ENCODE measurements around the gene CNOT6.

DNA sequence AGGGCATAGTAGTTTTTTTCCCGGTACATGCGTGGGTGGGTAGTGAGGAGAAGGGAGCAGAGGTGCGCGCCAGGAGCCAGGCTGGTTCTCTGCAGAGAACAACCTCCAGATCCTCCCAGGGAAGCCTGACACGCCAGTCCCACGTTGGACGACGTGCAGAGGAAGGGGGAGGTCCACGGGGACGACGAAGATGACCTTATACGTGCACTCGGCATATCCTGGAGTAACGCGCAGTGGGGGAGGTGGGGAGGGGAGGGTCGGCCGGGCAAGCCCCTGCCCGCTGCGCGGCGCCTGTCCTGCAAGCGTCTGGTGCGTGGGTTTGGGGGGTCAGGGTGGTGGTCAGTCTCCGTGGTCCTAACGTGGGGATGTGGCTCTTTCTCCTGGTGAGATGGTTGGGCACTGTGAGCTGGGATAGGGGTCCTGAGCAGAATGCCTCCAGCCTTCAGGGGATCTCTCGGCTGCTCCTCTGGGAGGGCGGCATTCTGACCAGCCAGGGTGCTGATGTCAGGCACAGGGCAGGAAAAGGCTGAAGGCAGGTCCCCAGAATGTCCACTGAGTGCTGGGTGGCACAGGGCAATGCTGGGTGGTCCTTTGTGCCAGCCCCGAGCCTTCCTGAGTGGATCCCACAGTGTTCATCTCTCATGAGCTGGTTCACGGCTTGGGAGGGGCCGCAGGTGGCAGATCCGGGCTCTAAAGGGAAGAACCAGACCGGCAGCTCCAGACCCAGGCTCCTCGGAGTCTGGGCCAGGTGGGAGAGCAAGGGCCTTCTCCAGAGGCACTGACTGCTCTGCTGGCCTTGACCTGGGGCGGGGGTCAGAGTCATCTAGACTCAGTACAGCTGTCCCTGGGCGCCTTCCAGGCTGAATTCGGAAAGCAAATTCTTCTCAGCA, 107.7 kb downstream of the CNOT6 start:
- TF ChIP-seq, protein P1, sequence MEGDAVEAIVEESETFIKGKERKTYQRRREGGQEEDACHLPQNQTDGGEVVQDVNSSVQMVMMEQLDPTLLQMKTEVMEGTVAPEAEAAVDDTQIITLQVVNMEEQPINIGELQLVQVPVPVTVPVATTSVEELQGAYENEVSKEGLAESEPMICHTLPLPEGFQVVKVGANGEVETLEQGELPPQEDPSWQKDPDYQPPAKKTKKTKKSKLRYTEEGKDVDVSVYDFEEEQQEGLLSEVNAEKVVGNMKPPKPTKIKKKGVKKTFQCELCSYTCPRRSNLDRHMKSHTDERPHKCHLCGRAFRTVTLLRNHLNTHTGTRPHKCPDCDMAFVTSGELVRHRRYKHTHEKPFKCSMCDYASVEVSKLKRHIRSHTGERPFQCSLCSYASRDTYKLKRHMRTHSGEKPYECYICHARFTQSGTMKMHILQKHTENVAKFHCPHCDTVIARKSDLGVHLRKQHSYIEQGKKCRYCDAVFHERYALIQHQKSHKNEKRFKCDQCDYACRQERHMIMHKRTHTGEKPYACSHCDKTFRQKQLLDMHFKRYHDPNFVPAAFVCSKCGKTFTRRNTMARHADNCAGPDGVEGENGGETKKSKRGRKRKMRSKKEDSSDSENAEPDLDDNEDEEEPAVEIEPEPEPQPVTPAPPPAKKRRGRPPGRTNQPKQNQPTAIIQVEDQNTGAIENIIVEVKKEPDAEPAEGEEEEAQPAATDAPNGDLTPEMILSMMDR (conservative IDR thresholded peaks at IDR 0.05; ENCODE audit: low read depth, low read length), result no peak
- TF ChIP-seq EZH2 (IDR thresholded peaks at IDR 0.05; ENCODE audit: borderline replicate concordance, low read depth, low read length, poor library complexity, severe bottlenecking), result no peak
